Loucy (cell line): ENCODE data around the gene SH3BP1.

Source experiments
- H2AFZ ChIP-seq: fragments of 200-600 bp; sonication (generic); 2 replicates; pipeline ENCODE4 v1.6.0; 2016; ENCODE audit warnings: antibody characterized with exemption, mild to moderate bottlenecking, low read length, moderate library complexity
- H3F3A ChIP-seq: fragments of 200-600 bp; 2 replicates; pipeline ENCODE4 v1.6.0; 2016; ENCODE audit warnings: antibody characterized with exemption, low read depth, mild to moderate bottlenecking
- H3K27me3 ChIP-seq: fragments of 200-600 bp; sonication (generic); 2 replicates; pipeline ENCODE4 v1.6.1; 2014; ENCODE audit warnings: low read length, mild to moderate bottlenecking; ENCODE audit not compliant: insufficient read depth, poor library complexity, severe bottlenecking
- H3K36me3 ChIP-seq: fragments of 200-600 bp; sonication (generic); 2 replicates; pipeline ENCODE4 v1.6.1; 2016; ENCODE audit warnings: low read length; ENCODE audit not compliant: insufficient read depth
- H3K4me1 ChIP-seq: fragments of 200-600 bp; sonication (generic); 2 replicates; pipeline ENCODE4 v1.5.1; 2014; ENCODE audit warnings: low read length, mild to moderate bottlenecking; ENCODE audit not compliant: insufficient read depth, poor library complexity, severe bottlenecking
- H3K4me2 ChIP-seq: fragments of 200-600 bp; sonication (generic); 2 replicates; pipeline ENCODE4 v1.6.0; 2014; ENCODE audit warnings: antibody characterized with exemption, low read length, low read depth, mild to moderate bottlenecking; ENCODE audit not compliant: poor library complexity, severe bottlenecking
- H3K4me3 ChIP-seq: fragments of 200-600 bp; sonication (generic); 2 replicates; pipeline ENCODE4 v1.5.1; 2014; ENCODE audit warnings: low read length, mild to moderate bottlenecking, mixed read lengths; ENCODE audit not compliant: poor library complexity, severe bottlenecking
- H3K79me2 ChIP-seq: fragments of 200-600 bp; sonication (generic); 2 replicates; pipeline ENCODE4 v1.6.1; 2014; ENCODE audit warnings: low read length; ENCODE audit not compliant: insufficient read depth
- H3K9ac ChIP-seq: fragments of 200-600 bp; sonication (generic); 2 replicates; pipeline ENCODE4 v1.6.0; 2014; ENCODE audit warnings: mild to moderate bottlenecking, low read depth, low read length, moderate library complexity; ENCODE audit not compliant: poor library complexity, severe bottlenecking
- H3K9me2 ChIP-seq: fragments of 200-600 bp; sonication (generic); replicated peaks from 2 replicates; pipeline ENCODE4 v1.6.1; 2016; ENCODE audit warnings: low read depth, low read length, mixed read lengths
- H3K9me3 ChIP-seq: fragments of 200-600 bp; sonication (generic); 2 replicates; pipeline ENCODE4 v1.6.1; 2014; ENCODE audit warnings: mild to moderate bottlenecking, antibody characterized with exemption, low read length, low read depth; ENCODE audit not compliant: insufficient read depth
- H4K20me1 ChIP-seq: fragments of 200-600 bp; sonication (generic); 2 replicates; pipeline ENCODE4 v1.6.0; 2014; ENCODE audit warnings: antibody characterized with exemption, low read length, mild to moderate bottlenecking; ENCODE audit not compliant: insufficient read depth, poor library complexity, severe bottlenecking
- EZH2phosphoT487 ChIP-seq: fragments of 200-600 bp; IDR thresholded peaks from 2 replicates; pipeline ENCODE4 v1.6.1; 2018; ENCODE audit warnings: antibody characterized with exemption, mild to moderate bottlenecking, moderate library complexity, borderline replicate concordance
- TF ChIP-seq, protein P1 (sequence below): fragments of 200-600 bp; sonication (generic); conservative IDR thresholded peaks from 2 replicates; pipeline ENCODE4 v1.5.1; 2014; ENCODE audit warnings: mild to moderate bottlenecking, antibody characterized with exemption, low read length

SH3BP1 gene

DNA sequence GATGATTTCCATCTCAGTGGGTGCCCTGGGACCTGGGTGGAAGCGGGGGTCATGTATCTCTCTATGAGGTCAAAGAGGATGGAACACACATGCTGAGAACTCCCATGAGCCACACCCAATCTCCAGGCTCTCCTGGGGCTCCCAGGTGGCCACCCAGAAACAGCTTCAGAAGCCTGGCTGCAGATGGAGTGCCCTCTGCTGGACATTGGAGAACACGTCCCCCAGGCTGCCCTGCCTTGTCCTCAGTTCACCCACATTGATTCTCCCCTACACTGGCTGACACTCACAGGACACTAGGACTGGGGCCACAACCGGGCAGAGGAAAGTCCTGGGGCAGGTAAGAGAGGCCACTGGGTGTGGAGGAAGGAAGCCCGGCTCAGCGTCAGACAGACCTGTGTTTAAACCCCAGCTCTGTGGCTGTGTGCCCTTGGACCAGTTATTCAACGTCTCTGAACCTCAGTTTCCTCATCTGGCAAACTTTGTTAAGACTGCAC, 42.1 kb downstream of the SH3BP1 start:
- no peaks in the 10 kb centered on the region for H3K27me3 ChIP-seq
- H4K20me1 ChIP-seq = peaks cover 14% of the 10 kb centered on the region
- H3K4me1 ChIP-seq = peaks cover 13% of the 10 kb centered on the region
- H3K9ac ChIP-seq = no peak overlapping the region
- TF ChIP-seq EZH2phosphoT487 = no peak
- TF ChIP-seq, protein P1, sequence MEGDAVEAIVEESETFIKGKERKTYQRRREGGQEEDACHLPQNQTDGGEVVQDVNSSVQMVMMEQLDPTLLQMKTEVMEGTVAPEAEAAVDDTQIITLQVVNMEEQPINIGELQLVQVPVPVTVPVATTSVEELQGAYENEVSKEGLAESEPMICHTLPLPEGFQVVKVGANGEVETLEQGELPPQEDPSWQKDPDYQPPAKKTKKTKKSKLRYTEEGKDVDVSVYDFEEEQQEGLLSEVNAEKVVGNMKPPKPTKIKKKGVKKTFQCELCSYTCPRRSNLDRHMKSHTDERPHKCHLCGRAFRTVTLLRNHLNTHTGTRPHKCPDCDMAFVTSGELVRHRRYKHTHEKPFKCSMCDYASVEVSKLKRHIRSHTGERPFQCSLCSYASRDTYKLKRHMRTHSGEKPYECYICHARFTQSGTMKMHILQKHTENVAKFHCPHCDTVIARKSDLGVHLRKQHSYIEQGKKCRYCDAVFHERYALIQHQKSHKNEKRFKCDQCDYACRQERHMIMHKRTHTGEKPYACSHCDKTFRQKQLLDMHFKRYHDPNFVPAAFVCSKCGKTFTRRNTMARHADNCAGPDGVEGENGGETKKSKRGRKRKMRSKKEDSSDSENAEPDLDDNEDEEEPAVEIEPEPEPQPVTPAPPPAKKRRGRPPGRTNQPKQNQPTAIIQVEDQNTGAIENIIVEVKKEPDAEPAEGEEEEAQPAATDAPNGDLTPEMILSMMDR = peak; percentile 89
- H3K9me2 ChIP-seq = no peaks in the 10 kb centered on the region
- H3K79me2 ChIP-seq = peaks cover 29% of the 10 kb centered on the region
- no peak overlapping the region for H3K4me2 ChIP-seq
- peaks cover 14% of the 10 kb centered on the region; the same call in 1 of the 2 replicates for H3K36me3 ChIP-seq
- peaks cover 13% of the 10 kb centered on the region; the same call in 1 of the 2 replicates for H3F3A ChIP-seq
- H3K9me3 ChIP-seq = no peaks in the 10 kb centered on the region
- no peak overlapping the region for H2AFZ ChIP-seq
- H3K4me3 ChIP-seq = no peak overlapping the region

- H3K9me3 ChIP-seq = no peaks in the 10 kb centered on the region
- H2AFZ ChIP-seq = no peak overlapping the region
- H3K4me3 ChIP-seq = no peak overlapping the region
- H3K27me3 ChIP-seq = no peaks in the 10 kb centered on the region
- no peak overlapping the region for H3K9ac ChIP-seq
- peaks cover 29% of the 10 kb centered on the region for H3K79me2 ChIP-seq
- no peaks in the 10 kb centered on the region for H4K20me1 ChIP-seq
- peaks cover 4% of the 10 kb centered on the region; the same call in 1 of the 2 replicates for H3K36me3 ChIP-seq
- no peak overlapping the region for H3K4me2 ChIP-seq
- H3K4me1 ChIP-seq = peaks cover 19% of the 10 kb centered on the region
- TF ChIP-seq, protein P1 = no peak
- TF ChIP-seq EZH2phosphoT487 = no peak
- H3F3A ChIP-seq = peaks cover 4% of the 10 kb centered on the region; the same call in 1 of the 2 replicates
- no peaks in the 10 kb centered on the region for H3K9me2 ChIP-seq
These were observed 45.5 kb downstream of the SH3BP1 start for GRCh38 chr22:37684803-37685615.

DNA sequence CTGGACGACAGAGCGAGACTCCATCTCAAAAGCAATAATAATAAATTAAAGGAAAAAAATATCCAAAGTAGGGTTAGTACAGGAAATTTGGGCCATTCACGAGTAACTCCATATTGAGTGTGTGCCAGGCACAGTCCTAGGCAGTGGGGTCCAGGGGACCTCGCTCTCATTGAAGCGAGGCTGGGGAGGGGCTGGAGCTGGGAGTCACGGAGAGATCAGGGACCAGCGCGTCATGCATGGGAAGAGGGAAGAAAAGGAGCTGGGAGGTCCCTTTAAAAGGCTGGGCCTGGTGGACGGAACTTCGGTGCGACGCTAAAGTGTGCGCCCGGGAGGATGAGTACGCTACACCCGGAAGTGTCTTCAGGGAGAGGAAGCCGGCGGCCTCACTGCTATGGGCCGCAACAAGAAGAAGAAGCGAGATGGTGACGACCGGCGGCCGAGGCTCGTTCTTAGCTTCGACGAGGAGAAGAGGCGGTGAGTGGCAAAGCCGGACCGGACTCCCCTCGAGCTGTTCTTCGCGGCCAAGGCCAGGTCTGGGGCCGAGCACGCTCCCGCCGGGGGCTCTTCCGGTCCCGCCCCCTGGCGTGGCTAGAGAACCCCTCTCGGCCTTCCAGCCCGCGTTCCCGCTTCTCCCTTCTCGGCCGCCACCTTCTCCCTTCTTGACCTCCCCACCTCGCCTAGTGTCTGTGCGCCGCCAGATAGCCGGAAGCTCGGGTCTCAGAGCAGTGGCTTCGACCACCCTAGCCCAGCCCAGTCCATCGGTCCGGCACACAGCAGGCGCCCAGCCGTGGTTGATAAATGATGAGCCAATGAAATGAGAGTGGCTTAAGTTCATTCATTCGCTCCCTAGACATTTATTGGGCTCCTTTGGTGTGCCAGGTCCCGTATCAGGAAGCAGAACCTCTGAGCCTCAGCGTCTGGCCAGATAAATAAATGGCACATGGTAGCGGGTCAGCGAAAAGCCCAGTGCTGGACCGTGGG, 46.8 kb downstream of the SH3BP1 start, which contains the start of gene NOL12:
Gene NOL12 (plus strand): TSS at position 342 of the 981 bp plus-strand sequence. CDS start 50 bp downstream, at position 392.
- peaks cover 29% of the 10 kb centered on the region for H3K79me2 ChIP-seq
- peaks cover 16% of the 10 kb centered on the region for H3K4me1 ChIP-seq
- TF ChIP-seq, protein P1 = no peak
- TF ChIP-seq EZH2phosphoT487 = no peak
- H2AFZ ChIP-seq = peak within 1 kb of the TSS; percentile 94
- no peaks in the 10 kb centered on the region for H3K9me2 ChIP-seq
- H3K9me3 ChIP-seq = no peaks in the 10 kb centered on the region
- H3K9ac ChIP-seq = peak within 1 kb of the TSS; percentile 94
- peak within 1 kb of the TSS; percentile 94 for H3K4me3 ChIP-seq
- H3F3A ChIP-seq = no peaks in the 10 kb centered on the region
- no peaks in the 10 kb centered on the region for H3K27me3 ChIP-seq
- peaks cover 14% of the 10 kb centered on the region; the same call in 1 of the 2 replicates for H3K36me3 ChIP-seq
- peak within 1 kb of the TSS; percentile 72 for H3K4me2 ChIP-seq
- no peaks in the 10 kb centered on the region for H4K20me1 ChIP-seq
